H1 (cell line): ENCODE data around the gene ENKD1.

ENCODE experiments used
- CTCF ChIP-seq, 3 experiments: IDR thresholded peaks; 1 replicate in 2 of 3; 2 replicates in 1 of 3; pipeline versions ENCODE4 v1.5.1 to v1.6.1; 2011; ENCODE audit warnings: low read length in 3 of 3, mild to moderate bottlenecking in 3 of 3, inconsistent platforms in 2 of 3, low read depth in 1 of 3, moderate library complexity in 1 of 3; ENCODE audit not compliant: insufficient read depth in 1 of 3; ENCODE audit errors: control extremely low read depth in 1 of 3
- RAD21 ChIP-seq, 2 experiments: IDR thresholded peaks in 1 of 2; conservative IDR thresholded peaks in 1 of 2; 2 replicates each; pipeline ENCODE4 v1.6.1; 2011; ENCODE audit warnings: low read depth in 2 of 2, low read length in 2 of 2, improper control_type of control experiment in 1 of 2, inconsistent platforms in 1 of 2, mild to moderate bottlenecking in 1 of 2, moderate library complexity in 1 of 2
- SIX5 ChIP-seq: IDR thresholded peaks from 2 replicates; pipeline ENCODE4 v1.6.1; 2011; ENCODE audit warnings: mild to moderate bottlenecking, low read depth, low read length
- TBP ChIP-seq: IDR thresholded peaks from 2 replicates; pipeline ENCODE4 v1.6.1; 2011; ENCODE audit warnings: low read depth, low read length, improper control_type of control experiment
- TCF12 ChIP-seq: IDR thresholded peaks from 2 replicates; pipeline ENCODE4 v1.6.1; 2011; ENCODE audit warnings: low read depth, mild to moderate bottlenecking, low read length

DNA sequence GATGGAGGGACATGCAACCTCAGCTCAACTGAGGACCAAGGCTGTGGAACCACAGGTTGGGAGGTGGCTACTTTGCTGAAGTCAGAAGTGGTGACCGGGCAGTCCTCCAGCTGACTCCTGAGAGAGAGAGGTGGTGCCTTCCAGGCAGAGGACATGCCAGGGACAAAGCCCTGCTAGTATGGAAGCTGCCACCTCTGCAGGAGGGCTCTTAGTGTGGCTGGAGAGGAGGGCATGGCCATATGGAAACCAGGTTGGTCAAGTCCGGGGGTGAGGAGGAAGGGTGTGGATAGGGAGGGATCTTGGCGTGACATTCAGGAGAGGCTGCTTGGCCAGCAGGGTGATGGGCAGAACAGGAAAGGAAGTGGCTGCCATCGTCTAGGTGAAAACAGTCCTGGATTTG is 5.8 kb upstream of the ENKD1 start:
- no peak for TF ChIP-seq CTCF (IDR thresholded peaks at IDR 0.05; ENCODE audit: control extremely low read depth in 1 of 3, insufficient read depth in 1 of 3, low read depth in 1 of 3, low read length in 3 of 3)
- no peak for TF ChIP-seq TCF12
- no peak for TF ChIP-seq SIX5
- no peak for TF ChIP-seq TBP
- TF ChIP-seq RAD21 (IDR thresholded peaks at IDR 0.05 in 1 of 2, conservative IDR thresholded peaks at IDR 0.05 in 1 of 2; ENCODE audit: low read depth in 2 of 2, low read length in 2 of 2), result no peak
